HG03103 (cell line): Measurements from ENCODE around the gene PCNX3.
A peak's percentile ranks its signal among the peaks of the same experiment; 100 is the strongest.
"Not testable (repeated sequence)": the region's sequence is repeated elsewhere in the genome, so short reads cannot be mapped to it uniquely, and the experiment has no call there.

Experiments
- ATAC-seq: cut with Tn5 transposase; IDR thresholded peaks from one replicate; pipeline ENCODE4 v1.9.1; 2021; ENCODE audit warnings: low read depth; ENCODE audit not compliant: unreplicated experiment

PCNX3 gene

DNA sequence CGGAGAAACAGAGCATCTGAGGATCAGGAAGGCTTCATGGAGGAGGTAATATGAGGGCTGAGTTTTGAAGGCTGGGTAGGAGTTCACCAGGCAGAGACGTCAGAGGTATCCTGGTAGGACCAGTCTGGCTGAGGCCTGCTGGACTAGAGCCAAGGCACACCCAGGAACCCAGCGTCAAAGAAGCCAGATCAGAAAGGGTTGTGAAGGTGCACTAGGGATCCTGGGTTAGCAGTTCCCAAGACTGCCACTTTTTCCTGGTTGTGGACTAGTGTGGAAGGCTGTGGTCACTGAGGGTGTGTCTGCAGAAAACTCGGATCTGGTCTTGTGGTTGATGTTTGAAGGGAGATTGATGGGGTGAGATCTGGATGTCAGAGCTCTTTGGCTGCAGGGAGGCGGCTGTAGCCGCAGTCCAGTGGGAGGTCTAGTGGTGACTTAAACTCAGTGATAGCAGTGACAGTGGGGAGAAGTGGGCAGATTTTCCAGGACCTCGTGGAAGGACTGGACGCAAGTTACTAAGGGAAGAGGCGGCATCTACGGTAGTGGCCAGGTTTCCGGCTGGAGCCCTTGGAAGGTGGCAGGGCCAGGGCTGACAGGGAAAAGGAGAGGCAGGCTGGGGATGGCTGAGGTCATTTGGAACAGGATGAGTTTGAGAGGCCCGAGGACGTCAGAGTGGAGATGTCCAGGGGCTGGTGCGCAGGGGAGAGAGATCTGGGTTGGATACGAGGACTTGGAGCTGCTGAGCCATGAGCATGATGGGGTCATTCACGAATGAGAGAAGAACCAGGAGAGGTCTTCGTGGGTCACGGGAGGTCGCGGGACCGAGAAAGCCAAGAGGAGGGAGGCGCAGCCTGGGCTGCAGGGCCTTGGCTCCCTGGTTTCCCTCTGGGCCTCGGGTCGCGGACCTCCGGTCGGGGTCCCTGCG, 36.3 kb downstream of the PCNX3 start:
- no peak for ATAC-seq

DNA sequence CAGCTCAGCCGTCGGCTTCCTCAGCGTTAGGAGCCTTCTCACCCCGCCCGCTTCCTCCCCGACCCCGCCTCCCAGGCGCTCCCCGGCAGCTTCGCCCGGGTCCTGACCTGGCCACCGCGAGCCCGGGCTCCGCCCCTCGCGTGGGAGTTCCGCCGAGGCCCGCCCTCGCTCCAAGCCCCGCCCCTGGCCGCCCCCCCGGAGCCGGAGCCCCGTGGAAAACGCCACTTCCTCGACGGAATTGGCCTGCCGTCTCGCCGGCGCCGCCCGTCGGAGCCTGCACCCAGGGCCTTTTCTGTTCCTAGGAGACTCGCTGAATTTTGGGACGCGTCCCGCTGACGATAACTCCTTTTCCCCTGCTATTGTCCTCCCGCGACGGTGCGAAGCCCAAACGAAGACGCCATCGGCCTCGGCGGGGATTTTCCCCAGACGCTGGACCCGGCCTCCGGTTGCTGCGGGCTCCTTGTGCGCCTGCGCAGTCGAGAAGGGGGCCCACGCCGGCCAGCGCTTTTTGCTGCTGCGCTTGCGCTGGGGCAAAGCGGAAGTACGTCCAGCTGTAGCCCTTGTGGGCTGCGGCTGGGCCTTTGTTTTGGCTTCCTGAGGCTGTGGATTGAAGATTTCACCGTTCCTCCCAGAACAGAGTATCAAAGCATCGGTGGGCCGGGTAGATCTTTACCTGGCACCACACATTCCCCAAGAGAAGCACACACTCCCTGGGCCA, 37.1 kb downstream of the PCNX3 start:
- peak; percentile 63 for ATAC-seq

DNA sequence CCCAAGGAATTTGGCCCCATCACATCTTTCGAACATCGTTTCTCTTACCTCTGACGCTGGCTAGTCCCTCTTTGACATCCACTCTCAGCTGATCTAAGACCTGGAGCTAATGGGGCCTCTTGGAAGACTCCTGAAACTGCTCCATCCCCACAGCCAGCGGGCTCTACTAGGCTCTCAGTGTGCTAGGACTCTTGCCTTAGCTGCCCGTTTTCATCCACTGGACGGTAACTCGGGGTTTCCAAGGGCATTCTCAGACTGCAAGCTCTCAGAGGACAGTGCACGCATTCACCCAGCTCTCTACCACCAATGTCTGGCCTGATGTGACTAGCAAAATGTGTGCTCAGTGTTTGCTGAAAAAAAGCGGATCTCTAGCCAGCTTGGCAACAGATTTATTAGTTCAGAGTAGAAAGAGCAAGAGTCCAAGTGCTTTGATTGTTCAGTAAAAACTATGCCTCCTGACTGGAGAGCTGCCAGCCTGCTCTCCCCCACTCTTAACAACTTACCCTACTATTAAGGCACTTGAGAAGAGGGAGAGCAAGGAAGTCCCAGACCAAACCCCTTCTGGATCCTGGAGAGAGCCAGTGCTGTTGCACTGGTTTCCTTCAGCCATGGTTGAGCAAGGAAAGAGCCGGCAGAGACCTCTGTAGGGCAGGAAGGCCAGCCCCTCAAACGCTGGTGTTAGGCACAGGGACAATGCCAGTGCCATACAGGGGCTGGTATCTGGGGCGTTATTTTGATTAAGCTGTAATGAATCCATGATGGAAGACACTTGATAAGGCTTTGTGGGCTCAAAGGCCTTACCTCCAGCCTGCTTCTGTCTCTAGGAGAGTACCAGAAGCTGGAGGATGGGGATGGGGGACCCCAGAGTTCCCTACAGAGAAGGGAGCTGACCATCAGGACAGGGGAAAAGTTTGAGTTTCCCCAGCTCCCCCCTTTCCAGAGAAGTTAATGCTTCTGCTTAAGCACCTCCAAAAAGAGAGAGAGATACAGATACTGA, 38.0 kb downstream of the PCNX3 start:
- peak; percentile 6 for ATAC-seq

DNA sequence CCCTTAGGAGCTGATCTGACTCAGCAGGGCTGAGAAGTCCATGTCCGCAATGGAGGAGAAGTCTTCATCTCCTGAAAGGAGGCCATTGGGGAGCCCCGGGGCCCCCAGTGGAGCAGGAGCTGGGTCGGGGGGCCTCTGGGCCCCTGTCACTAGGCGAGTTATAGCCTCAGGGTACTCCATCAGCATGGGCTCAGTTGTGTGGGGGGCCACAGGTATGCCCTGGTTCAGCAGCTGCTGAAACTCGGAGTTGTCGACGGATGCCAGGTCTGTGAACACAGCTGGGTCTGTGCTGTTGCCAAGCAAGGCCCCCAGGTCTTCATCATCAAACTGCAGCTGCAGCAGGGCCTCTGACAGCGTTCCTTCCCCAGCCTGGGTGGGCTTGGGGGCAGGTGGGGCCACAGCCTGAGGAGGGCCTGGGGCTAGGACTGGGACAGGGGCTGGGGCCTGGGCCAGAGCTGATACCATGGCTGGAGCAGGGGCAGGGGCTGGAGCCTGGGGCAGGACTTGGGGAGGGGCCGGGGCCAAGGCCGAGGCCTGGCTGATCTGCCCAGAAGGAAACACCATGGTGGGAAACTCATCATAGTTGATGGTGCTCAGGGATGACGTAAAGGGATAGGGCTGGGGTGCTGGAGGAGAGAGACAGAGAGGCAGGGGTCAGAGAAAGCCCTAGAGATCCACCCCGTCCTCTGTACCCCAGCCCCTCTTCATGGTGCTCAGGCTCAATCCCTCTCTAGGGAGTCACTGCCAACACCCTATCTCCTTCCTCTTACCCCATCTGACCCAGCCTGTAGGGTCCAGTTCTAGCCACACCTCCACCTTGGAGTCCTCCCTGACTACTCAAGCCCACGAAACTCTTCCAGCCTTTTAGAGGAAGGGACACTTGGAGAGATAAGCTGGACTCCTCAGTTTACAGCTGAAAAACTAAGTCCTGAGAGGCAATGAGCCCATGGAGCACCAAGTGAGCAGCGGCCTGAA, 39.1 kb downstream of the PCNX3 start:
- ATAC-seq: no peak

DNA sequence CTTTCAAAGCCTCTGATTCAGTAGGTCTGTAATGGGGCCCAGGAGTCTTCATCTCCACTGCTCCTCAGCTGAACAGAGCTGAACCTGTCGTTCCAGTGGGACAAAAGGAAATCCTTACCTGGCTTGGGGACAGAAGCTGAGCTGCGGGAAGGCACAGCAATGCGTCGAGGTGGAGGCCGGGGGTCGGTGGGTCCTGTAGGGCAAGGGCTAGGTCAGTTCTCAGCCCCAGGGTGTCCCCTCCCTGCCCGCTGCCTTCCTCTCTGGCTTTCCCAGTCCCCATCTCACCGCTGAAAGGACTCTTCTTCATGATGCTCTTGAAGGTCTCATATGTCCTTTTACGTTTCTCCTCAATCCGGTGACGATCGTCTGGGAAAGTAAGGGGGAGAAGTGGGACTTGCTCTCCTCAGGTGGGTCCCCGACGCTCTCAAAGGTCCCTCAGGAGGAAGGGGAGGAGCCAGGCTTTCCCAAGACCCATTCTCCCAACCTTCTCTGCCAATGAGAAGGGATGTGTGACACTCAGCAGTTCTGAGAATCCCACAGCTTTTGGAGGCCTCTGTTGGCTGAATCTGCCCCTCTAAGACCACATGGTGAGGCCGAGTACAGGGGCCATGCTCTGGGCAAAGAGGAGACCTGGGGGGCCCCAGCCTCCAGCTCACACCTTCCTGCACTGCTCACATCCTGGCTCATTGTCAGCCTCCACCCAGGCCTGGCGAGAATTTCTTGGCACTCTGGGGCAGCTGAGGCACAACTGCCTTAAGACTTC, 40.2 kb downstream of the PCNX3 start:
- ATAC-seq: no peak

DNA sequence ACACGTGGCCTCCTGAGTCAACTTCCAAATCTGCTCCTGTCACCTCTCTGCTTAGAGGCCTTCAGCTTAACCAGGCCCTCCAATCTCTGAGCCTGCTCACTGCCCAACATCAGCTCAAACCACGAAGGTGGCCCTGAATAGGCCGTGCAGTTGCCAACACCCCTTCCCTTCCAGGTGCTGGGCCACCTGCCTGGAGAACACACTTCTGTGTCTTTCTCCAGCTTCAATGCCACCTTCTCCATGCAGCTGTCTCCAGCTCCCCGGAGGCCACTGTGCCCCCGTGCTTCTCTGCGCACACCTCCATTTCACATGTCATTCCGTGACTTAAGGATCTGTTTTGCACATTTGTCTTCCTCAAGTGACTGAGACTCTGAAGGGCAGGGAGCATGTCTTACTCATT, 41.9 kb downstream of the PCNX3 start:
- ATAC-seq: no peak

DNA sequence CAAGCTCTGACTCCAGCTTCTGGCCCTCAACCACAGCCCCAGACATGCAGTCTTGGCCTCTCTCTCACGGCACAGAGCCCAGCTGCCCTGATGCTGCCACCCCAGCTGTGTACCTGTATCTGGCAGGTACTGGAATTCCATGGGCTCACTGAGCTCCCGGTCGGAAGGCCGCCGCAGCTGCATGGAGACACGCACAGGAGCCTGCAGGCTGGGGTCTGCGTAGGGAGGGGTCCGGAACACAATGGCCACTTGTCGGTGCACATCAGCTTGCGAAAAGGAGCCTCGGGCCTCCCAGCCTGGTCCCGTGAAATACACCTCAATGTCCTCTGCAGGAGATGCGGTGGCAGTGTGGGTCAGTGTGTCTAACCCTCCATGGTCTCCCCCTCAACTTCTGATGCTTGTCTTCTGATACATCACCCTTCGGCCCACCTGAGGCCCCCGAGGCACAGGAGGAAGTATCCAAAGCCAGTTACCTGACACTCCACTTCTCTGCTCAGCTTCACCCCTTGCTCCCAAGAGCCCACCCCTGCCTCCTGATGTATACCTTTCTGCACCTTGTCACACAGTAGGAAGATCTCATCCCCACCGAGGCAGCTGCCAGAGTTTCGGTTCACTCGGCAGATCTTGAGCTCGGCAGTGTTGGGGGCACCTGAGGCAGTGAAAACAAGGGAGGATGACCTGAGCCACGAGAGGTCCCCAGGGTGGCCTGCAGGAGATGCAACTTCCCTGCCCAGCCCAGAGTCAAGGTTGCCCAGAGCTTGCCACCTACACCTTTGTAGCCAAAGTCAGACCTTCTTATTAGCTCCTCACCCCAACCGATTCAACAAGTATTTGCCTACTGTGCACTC, 42.8 kb downstream of the PCNX3 start:
- ATAC-seq: no peak

DNA sequence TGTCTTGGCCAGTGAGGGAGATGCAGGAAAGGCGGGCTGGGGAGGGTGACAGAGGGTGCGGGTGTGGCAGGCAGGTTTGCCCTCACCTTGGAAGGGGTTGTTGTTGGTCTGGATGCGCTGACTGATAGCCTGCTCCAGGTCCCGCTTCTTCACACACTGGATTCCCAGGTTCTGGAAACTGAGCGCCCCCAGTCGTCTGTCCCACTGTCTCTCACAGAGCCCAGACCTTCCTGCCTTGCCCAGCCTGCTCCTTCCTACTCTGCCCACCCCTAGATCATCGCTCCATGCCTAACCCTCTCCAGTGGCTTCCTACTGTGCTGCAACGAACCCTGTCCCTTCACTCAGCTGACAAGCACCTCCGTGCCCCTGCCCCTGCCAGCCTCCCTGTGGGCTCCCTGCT, 44.5 kb downstream of the PCNX3 start:
- no peak for ATAC-seq

DNA sequence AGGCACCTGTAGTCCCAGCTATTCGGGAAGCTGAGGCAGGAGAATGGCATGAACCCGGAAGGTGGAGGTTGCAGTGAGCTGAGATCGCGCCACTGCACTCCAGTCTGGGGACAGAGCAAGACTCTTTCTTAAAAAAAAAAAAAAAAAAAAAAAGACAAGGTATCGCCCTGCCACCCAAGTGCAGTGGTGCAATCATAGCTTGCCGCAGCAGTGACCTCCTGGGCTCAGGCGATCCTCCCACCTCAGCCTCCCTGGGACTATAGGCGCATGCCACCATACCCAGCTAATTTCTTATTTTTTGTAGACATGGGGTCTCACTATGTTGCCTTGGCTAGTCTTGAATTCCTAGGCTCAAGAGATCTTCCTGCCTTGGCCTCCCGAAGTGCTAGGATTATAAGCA, 45.3 kb downstream of the PCNX3 start:
- ATAC-seq: not testable (repeated sequence)

DNA sequence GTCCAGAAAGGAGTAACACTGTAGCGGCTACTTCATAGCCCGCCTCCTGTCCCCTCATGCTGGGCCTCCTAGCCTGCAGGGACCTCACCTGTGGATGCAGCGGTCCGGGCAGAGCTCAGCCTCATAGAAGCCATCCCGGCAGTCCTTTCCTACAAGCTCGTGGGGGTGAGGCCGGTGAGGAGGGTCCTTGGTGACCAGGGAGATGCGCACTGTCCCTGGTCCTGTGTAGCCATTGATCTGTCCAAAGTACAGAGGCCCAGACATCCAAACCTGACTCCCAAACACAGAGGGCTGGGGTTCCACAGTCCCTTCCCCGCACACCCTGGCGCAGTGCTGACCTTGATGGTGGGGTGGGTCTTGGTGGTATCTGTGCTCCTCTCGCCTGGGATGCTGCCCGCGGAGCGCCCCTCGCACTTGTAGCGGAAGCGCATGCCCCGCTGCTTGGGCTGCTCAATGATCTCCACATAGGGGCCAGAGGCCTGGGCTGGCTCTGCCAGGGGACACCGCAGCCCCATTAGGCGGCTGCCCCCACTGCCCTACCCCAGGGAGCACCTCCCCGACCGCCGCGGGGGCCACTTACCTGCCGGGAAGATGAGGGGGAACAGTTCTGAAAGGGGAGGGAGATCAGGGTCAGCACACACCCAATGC, 46.1 kb downstream of the PCNX3 start:
- no peak for ATAC-seq

DNA sequence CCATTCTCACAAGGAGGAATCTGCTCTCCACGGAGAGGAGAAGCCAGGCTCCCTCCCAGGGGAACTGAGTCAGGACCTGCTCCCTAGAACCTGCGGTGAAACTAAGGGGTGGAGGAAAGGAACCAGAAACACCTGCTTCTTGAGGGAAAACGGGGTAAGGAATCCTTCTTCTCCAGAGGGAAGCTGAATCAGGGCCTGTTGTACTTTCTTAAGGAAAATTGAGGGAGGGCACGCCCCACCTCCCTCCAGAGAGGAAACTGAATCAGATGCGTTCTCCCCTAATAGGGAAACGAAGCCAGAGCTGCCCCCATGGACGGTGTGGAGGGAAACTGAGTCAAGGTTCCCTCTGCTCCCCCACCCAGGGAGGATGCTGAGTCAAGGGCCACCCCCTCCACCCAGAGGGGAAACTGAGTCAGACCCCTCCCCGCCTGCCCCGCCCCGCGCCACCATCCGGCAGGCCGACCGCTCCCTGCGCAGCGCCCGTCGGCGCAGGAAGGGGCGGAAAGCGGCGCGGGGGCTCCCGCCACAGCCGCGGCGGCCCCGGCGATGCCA, 46.7 kb downstream of the PCNX3 start:
- no peak for ATAC-seq

DNA sequence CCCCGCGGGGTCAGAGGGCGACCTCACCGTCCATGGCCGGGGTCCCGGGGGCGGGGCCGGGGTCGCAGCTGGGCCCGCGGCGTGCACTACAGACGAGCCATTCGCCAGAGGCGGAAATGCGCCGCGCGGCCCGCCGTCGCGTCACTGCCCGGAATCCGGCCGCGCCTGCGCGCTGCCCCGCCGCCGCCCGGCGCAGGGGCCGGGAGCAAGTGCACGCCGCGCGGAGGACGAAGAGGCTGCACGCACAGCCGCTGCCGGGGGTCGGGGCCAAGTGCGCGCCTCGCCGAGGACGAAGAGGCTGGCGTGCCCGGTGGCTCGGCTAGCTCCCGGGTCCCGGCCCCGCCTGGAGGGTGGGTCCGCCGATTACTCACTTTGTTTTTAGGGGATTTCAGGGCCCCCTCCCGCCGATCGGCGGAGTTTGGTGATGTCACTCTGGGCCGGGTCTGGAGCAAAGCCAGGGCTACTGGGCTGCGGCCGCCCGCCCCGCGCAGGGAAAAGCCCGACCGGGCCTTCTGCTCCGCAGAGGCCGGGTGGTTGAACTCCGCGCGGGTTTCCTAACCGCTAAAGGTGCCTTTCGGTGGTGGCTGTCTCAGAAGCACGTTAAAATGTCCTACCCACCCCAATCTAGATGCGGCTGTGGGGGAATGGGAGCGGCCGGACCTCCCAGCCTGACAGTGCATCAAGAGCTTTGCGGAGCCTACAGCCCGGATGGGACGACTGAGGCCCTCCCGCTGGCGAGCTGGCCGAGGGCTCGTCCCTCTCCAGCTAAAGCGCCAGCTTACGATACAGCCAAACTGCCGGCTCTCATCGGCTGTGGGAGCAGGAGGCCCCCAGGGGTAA, 47.4 kb downstream of the PCNX3 start, which contains the start of gene RELA:
Gene RELA (minus strand): TSS at position 118 of the 840 bp plus-strand sequence. CDS start 84 bp downstream, at position 34.
- ATAC-seq: peak; percentile 67

DNA sequence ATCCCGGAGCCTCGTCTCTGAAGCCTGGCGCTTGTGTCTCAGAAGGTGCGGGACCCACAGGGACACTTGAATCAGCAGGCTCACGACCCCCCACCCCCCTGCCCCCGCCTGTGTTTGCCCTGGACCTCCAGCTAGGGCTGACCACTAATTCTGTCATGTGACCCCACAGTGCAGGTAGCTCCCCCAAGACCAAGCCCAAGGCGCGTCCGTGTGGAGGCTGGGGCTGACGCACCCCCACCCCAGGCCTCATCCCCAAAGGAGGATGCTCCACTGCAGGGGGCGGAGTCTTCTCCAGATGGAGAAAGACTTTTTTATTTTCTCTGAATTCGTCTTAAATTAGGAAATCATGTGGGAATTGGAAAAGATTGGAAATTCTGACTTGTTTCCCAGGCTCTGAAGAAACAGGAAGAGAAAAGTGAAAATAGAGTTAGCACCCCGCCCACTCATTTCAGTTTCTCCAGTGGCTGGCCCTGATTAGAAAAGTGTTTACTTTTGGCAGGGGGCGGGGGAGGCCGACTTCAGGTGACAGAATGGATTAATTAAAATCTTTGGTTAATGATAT, 48.1 kb downstream of the PCNX3 start:
- no peak for ATAC-seq

DNA sequence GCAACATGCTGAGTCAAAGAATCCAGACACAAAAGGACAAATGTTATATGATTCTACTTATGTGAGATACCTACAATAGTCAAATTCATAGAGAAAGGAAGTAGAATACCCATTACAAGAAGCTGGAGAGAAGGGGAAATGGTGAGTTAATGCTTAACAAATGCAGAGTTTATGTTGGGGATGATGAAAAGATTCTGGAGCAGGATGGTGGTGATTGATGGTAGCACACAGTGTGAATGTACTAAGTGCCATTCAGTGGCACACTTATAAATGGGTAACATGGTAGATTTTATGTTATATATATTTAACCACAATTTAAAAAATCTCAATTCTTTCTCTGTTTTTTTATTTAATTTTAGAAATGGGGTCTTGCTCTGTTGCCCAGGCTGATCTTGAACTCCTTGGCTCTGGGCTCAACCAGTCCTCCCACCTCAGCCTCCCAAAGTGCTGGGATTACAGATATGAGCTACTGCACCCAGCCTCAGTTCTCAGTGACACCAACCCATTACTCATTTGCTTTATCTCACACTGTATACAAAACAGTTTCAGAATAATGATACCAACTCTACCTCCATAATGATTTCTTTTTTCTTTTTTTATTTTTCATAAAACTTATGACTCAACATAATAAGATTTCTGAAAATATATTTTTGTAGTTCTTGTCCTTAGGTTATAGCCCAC, 56.7 kb downstream of the PCNX3 start:
- ATAC-seq: no peak

DNA sequence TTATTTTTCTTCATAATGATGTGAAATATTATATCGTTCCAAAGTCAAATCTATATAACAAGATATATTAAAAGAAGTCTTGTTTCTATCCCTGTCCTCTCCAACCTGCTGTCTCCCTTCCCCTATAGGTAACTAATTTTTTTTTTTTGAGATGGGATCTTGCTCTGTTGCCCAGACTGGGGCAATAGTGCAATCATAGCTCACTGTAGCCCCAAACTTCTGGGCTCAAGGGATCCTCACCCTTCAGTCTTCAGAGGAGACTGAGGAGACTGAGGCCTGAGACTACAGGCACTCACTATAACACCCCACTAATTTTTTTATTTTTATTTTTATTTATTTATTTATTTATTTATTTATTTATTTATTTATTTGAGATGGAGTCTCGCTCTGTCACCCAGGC, 57.4 kb downstream of the PCNX3 start:
- no peak for ATAC-seq
